Measurements from ENCODE around the gene CDSN.
A peak's percentile ranks its signal among the peaks of the same experiment; 100 is the strongest.

The CDSN gene

DNA sequence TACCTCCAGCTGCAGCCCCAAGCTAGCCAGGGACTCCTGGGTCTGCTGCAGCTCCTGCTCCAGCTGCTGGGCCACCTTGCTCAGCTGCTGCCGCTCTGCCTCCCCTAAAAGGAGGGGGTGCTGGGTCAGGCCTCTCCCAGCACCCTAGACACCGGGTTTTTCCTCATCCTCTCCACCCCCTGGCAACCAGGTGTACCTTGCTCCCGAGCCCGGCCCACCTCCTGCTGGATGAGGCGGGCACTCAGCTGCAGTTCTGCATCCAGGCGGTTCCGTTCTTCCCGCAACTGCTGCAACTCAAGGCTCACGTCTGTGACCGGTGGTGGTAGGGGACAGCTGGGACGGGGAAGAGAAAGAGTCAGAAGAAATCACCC lies 24.7 kb upstream of the CDSN start:
- no peak for DNase-seq

DNA sequence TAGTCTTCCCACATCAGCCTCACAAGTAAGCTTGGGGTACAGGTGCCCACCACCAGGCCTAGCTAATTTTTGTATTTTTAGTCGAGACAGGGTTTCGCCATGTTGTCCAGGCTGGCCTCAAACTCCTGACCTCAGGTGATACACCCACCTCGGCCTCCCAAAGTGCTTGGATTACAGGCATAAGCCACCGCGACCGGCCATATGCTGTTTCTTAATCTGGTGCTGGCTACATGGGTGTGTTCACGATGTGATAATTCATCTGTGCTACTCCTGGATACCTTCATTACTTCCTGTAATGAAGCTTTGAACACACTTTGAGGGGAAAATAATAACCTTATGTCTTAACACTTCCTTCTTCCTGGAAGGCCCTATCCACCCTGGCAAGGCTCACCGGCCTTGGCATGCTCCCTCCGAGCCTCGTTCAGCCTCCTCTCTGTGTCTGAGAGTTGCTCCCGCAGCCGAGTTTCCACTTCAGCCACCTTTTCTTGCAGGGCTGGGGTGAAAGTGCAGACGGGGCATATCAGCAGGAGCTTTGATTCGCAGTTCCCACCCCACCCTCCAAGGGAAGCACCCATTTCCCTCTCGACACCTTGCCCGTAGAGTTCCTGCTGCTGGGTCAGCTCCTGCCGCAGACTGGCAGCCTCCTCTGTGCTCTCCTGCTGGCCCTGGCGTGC lies 24.2 kb upstream of the CDSN start:
- DNase-seq, result no peak

DNA sequence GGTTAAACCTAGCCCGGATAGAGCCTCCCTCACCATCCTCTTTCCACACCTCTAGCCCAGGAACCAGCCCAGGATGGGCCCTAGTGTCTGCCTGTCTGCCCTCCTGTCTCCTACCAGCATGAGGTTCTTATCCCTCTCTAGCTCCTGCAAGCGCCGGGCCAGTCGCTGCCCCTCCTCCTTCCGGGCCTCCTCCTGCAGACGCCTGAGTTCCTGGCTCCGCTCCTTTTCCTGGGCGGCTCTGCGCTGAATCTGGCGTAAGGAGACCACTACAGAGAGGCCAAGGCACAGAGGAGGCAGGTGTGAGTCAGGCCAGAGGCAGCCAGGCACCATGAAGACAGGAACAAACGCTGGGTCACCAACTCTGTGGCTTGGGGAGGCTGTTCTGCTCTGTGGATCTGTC lies 22.9 kb upstream of the CDSN start:
- DNase-seq, result no peak

DNA sequence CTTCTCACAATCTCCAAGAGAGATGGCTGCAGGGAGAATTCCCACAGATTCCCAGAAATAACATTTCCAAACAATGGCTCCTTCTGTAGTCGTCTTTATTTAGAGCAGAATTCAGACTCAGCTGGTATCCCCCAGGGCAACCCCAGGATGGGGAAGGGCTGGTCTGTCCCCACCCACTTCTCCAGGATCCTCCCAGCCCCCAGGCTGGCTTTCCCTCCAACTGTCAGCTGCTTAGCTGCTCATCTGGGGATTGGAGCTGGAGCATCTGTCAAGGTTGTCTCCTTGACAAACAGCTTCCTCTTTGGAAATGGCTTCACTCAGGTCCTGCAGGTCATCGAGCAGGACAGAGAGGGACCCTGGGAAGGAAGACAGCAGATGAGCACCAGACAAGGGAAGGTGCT lies 22.1 kb upstream of the CDSN start:
- DNase-seq, result no peak

- no peak for DNase-seq
These were observed 20.4 kb upstream of the CDSN start for GRCh38 chr6:31140643-31141042.

DNA sequence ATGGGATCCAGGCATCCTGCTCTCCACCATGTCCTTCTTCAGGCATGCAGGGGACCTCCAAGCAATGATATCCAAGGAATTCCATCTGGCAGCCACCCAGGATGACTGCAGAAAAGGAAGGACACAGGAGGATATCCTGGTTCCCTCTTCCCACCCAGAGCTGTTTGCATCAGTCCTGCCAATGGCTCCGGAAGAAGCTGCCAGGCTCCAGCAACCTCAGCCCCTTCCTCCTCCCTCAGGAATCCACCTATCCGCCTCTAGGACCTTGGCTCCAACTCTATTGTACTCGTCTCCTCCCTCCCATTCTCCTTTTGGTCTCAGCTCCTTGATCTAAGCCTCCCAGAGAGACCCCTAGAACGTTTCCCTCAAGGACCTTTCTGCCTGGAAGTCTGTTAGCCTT lies 19.4 kb upstream of the CDSN start:
- no peak for DNase-seq

- DNase-seq, result no peak
These were observed 18.7 kb upstream of the CDSN start, which contains the start of gene PSORS1C2 for GRCh38 chr6:31138982-31139381. PSORS1C2 (minus strand) TSS chr6:31139066; CDS start chr6:31139026, 40 bp downstream.

DNA sequence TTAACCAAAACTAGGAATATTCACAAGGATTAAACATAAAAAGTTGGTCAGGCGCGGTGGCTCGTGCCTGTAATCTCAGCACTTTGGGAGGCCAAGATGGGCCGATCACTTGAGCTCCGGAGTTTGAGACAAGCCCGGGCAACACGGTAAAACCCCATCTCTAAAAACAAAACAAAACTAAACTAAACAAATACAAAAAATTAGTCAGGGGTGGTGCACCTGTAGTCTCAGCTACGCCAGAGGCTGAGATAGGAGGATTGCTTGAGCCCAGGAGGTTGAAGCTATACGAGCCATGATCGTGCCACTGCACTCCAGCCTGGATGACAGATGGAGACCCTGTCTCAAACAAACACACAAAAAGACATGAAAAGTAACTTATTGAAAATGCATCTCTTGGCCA lies 15.5 kb upstream of the CDSN start:
- no peak for DNase-seq

- no peak for DNase-seq
These were observed 12.6 kb upstream of the CDSN start for GRCh38 chr6:31132806-31133205.

- no peak for DNase-seq
These were observed 11.3 kb upstream of the CDSN start for GRCh38 chr6:31131595-31131994.

- DNase-seq, result no peak
These were observed 10.5 kb upstream of the CDSN start for GRCh38 chr6:31130751-31131150.

- no peak for DNase-seq
These were observed 8.9 kb upstream of the CDSN start for GRCh38 chr6:31129130-31129529.

- no peak for DNase-seq
These were observed 7.9 kb upstream of the CDSN start for GRCh38 chr6:31128093-31128676.

DNA sequence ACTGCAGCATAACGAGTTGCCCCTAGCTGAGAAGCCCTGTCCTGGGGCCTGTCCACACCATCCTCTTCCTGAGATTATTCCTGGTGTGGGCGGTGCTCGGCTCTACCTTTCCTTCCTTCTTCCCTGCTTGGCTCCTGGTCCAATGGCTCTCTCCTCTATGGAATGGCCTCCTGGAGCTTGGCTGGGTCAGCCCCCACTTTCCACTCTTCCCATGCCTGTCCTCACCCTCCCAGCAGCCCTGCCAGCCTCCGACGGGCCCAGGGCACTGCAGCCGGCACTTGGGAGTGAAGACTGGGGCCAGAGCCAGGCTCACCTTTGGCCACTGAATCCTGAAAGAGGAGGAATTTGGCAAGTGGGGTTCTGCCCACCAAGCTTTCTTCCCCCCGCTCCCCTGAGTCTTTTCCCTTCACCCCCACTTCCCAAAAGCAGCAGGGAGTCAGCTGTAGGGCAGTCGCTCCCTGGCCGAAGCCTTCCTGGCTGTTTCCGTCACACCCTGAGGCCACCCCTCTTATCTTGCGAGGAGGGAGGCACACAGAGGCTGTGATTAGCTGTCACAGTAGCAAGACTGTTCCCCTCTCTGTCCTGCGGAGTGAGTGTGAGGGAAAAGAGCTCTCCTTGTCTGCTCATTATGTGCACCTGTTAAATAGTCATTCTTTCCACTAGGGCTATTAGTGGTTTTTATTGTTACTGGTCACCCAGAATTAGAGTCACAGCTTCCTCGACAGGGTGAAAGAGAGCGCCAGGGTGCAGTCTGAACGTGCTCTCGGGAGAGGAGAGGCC lies 6.3 kb upstream of the CDSN start:
- DNase-seq, result no peak

- DNase-seq, result peak; percentile 51
These were observed 5.5 kb upstream of the CDSN start for GRCh38 chr6:31125586-31126363.

- no peak for DNase-seq
These were observed 4.9 kb upstream of the CDSN start for GRCh38 chr6:31125162-31125561.

DNA sequence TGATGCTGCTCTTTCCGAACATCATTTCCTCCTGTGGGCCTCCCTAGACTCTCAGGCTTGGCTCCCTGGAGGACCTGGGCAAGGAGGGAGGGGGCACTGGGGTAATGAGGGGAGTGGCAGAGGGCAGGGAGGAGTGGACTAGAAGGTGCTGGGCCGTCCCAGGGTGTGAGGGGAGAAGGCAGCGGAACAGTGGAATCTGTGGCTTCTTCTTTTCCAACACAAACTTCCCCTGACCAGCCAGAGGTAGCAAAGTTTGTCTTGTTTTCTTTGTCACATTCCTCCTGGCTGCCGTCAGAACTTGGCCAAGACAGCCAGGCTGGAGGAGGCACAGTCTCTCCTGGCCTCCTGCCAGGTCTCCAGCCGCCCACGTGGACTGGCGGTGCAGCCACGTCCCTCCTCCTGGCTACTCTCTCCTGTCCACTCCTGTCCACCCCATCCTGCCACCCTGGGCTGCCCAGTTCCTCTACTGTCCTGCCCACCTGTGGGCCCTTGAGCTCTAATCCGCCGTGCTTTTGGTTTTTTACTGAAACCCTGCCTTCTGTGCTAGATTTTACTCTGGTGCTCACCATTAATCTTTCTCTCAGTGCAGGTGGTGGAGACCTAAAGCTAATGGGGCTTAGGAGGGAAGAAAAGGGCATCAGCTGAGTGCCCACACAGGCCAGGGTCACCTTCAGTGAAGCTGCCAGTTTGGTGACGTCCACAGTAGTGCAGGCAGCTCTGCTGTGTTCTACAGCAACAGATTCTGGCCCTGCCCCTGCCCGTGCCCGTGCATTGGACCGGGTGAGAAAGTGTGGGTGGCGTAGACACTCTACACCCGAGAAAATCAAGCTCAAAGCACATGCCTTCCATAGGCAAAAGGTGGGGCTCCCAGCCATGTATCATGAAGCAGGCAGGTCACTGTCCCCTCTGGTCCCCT lies 2.8 kb upstream of the CDSN start:
- DNase-seq, result peak; percentile 83

DNA sequence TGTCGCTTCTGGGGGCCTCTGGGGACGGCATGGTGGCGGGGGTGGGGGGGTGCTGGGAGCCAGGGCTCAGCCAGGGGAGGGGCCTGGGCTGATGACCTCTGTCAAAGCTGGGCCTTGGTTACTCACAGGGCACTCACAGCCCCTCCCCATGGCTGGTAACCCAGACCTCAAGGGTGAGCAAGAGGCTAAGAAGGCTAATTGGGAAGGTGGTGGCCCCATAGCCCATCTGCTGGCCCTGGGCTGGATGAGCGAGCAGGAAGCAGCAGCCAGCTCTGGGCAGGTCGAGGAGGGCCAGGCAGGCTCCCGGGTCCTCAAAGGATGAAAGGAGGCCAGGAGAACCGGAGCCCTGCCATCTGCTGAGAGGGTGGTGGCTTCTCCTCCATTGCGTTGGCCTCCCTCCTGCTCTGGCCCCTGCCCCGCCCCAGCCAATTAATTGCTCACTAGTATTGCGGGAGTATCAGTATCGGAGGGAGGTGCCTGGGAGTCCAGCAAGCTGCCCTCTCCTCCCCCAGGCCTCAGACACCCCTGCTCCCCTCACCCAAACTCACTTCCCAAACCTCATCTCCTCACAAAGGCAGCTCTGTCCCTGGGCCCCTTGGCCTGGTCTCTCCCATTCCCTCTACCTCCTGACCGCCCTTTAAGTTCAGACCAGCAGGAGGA lies 1.0 kb upstream of the CDSN start:
- no peak for DNase-seq

GRCh38 chr6:31118178-31118577 lies 2.1 kb downstream of the CDSN start:
- DNase-seq, result no peak

DNA sequence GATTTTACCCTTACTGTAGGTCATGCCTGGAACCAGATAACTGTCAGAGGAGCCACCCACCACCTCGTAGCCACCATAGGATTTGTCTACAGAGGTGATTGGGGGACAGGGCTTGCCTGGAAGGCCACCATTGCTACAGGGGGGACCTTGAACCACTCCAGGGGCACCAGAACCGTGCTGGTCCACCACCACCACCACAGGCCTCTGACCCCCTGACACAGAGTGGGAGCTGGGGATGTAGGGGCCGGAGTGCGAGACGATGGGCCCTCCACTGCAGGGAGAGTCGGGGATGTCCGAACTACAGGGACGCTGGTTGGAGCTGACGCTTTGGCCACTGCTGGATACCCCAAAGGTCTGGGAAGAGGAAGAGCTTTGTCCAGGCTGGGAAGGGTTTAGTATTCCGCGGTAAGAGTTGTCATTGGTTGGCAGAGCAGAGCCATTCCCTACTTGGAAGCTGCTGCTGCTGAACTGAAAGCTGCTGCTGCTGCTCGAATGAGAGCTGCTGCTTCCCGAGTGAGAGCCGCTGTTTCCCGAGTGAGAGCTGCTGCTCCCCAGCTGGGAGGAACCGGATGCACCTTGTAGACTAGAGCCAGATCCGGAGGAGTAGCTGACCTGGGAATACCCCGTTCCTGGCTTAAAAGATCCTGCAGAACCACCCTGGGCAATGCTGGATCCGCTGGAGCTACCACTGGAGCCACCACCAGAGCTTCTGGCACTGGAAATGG lies 3.4 kb downstream of the CDSN start:
- DNase-seq, result no peak

DNA sequence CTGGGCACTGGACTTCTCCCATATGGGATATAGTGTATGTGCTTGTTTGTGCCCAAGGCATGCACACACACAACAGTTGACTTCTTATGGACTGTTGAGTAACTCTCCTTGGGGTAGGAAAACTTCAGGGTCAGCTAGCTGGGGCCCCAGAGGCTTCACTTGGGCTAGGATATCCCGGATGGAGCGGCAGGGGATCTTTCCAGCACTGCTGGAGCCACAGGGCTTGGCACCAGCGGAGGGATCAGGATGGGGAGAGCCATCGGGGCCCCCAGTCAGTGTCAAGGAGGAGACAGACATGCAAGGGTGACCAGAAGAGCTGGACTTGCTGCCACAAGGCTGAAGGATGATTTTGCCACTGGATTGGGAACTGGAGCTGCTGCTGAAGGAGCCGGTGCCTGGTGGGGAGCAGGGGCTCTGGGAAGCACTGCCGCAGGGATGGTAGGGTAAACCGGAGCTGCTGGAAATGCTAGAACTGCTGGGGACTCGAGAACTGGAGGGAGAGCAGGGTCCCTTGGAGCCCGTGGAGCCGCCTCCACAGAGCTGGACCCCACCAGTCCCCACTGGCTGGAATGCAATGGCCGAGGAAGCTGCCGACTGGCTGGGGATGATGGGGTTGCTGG lies 4.2 kb downstream of the CDSN start:
- DNase-seq, result no peak
